ENCODE data around the gene NECTIN1. TPM values are rescaled to one million over a fixed set of nuclear protein-coding genes. Genes with fewer than 3 reads are reported as not detected.

Gene NECTIN1, protein sequence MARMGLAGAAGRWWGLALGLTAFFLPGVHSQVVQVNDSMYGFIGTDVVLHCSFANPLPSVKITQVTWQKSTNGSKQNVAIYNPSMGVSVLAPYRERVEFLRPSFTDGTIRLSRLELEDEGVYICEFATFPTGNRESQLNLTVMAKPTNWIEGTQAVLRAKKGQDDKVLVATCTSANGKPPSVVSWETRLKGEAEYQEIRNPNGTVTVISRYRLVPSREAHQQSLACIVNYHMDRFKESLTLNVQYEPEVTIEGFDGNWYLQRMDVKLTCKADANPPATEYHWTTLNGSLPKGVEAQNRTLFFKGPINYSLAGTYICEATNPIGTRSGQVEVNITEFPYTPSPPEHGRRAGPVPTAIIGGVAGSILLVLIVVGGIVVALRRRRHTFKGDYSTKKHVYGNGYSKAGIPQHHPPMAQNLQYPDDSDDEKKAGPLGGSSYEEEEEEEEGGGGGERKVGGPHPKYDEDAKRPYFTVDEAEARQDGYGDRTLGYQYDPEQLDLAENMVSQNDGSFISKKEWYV
- total RNA-seq = 20.6 TPM
- long read RNA-seq, partial matches to known transcripts = 0 of 9 reads
- long read RNA-seq, other reads (novel, unspliced or antisense) = 6 of 9 reads

DNA sequence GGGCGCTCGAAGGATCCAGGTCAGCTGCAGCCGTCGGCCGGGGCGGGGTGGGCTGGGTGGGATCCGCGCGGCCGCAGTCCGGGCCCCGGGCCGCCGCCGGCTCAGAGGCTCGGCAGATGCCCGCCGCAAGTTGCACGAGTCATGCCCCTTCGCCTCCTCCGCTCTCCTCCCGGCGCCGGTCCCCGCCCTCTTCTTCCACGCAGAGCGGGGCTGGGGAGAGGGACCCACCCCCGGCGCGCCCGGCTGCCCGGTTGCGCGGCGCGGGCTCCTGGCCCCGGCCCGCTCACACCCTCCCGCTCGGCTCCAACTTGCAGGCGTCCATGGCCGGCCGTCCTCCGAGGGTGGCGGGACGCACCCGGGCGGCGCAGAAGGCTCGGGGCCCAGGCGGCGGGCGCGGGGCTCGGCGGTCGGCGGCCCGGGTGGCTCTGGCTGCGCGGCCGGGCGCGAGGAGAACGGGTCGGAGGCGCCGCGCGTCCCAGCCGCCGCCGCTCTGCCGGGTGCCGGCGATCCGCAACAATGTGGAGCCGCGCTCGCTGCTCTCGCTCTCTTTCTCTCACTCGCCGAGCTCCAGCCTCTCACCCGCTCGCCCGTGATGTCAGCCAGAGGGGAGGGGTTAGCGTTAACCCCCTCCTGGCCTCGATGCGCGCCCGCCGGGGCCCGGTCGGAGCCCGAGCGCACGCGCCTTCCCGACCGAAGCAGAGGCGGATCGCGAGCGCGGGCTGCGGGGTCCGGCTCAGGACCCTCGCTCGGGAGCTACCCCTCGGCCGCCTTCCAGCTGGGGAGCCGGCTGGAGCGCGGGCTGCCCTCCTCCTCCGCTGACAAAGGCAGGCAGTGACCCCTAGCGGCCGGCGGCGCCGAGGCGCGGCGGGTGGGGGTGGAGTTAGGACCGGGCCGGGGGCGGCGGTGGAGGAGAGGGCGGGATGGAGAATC lies at the start of gene NECTIN1:
Gene NECTIN1 (minus strand): TSS at position 550 of the 930 bp plus-strand sequence. CDS start 647 bp downstream, outside the sequence.
- ATAC-seq (peak; percentile 93), DNase-seq (peak; percentile 94)
- intact Hi-C loops (cut with micrococcal nuclease) = no loop called here

DNA sequence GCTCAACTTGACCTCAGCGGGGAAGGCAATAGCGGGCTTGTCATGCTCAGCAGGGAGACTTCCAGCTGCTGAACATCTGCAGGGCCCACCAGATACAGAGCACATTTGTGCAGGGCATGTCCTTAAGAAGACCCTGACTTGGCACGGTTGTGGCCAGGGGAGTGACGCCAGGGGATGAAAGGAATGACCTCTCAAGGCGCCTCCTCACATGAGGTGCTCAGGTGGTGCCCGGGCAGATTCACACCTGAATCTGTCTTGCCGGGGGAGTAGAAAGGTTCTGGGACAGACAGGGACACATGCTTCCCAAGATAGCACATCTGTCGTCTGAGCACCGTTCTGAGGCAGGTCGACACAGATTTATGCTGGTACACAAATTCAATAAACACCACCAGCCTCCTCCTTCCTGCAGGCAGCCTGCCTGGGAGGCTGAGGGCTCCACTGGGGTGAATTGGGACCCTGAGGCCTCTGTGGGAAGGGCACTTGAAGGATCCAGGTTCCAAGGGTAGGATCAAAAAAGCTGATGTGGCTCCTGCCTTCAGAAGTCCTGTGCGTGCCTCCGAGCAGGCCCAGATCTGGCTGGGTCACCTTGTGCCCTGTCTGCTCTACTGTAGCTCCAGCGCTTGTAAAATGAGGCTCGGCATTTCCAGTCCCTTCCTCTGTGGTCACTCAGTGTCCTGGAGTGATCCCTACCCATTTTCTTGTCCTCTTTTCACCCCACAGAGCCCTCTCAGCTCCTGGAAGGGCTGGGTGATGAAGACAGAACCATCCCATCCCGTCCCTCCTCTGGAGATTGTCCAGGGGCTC lies 49.6 kb upstream of the NECTIN1 start:
- ATAC-seq (peak; percentile 53), DNase-seq (peak; percentile 45)
- intact Hi-C loops (cut with micrococcal nuclease) = no loop called here

DNA sequence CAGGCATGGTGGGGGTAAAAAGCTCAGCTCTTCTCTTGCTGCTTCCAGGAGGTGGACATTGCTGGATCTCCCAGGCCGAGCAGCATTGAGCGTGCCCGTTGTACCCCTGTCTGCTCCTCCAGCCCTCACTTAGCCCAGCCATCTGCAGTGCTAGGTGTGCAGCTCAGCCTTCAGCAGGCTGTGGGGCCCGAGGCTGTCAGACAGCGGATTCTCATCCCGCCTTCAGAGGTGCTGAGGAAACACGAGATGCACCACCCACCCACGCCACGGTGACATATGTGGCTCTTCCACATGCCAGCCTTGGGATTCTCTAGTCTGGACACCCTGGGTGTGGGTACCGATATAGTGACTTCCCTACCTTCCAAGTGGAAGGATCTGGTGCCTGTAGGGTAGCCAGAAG lies 48.9 kb upstream of the NECTIN1 start:
- no peak for DNase-seq
- intact Hi-C loops (cut with micrococcal nuclease) = no loop called here
- no peak for ATAC-seq

DNA sequence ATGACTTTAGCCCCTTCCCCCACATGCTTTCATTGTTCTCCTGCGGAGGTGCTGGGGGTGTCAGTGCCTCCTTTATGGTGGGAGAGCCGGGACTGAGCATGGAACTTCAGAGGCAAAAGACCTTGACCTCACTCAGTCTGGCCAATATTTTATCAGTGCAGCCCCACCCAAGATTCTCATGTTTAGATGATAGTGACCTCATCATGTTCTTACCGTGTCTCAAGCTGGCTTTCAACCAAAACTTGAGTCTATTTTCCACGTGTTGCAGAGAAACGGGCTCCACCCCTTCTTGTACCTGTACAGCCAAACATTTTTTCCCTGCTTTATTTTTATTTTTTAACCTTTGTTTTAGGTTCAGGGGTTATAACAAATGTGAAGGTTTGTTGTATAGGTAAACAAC lies 47.7 kb upstream of the NECTIN1 start:
- intact Hi-C loops (cut with micrococcal nuclease) = no loop called here
- DNase-seq = no peak
- no peak for ATAC-seq

DNA sequence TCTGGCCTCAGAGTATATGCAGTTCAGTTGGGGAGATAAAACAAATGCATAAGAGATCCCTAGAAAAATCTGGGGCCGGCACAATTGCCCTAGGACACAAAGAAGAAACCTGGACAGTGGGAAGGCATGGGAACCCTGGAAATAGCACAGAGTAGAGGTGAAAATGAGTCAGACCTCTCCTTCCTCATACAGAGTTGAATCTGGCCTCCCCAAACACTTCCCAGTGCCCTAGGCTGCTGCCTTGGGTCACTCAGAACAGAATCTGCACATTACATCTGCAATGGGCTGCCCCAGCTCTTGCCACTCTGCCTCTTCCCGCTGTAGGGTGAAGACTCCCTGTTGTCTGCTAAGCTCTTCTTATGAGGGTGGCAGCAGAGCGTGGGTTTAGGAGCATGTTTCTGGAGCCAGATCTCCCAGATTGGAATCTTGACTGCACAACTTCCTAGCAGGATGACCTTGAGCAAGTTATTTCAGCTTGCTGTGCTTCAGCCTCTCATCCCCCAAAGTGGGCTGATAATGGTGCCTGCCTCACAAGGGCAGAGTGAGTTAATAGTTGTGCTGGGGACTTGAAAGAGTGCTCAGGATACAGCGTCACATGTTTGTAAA lies 47.1 kb upstream of the NECTIN1 start:
- intact Hi-C loops (cut with micrococcal nuclease) = no loop called here
- DNase-seq = no peak
- no peak for ATAC-seq

DNA sequence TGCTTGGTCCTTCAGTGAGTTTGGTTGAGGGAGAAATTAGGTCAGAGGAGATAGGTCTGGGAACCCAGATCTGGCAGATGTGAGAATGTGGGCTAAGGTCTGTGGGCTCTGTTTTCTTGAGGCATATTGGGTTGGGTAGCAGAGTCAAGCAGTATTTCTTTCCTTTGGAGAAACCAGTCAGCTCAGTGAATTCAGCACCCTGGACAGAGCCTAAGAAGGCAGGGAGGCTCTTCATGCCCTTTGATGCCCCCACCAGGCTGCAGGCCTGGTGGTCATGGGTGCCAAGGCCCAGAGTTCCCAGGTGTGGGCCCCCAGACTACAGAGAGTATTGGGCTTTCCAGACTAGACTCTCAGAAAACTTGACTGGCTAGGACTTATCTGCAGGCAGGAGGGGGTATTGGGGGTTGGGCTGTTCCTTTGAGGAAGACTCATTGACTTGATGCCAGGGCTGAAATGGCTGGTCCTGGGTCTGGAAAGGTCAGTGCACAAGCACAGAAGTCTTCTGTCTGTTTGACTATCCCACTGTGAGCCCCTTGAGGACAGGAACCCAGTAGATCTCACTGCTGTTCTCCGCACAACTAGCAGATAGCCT lies 45.3 kb upstream of the NECTIN1 start:
- intact Hi-C loops (cut with micrococcal nuclease) = no loop called here
- DNase-seq (no peak), ATAC-seq (no peak)

DNA sequence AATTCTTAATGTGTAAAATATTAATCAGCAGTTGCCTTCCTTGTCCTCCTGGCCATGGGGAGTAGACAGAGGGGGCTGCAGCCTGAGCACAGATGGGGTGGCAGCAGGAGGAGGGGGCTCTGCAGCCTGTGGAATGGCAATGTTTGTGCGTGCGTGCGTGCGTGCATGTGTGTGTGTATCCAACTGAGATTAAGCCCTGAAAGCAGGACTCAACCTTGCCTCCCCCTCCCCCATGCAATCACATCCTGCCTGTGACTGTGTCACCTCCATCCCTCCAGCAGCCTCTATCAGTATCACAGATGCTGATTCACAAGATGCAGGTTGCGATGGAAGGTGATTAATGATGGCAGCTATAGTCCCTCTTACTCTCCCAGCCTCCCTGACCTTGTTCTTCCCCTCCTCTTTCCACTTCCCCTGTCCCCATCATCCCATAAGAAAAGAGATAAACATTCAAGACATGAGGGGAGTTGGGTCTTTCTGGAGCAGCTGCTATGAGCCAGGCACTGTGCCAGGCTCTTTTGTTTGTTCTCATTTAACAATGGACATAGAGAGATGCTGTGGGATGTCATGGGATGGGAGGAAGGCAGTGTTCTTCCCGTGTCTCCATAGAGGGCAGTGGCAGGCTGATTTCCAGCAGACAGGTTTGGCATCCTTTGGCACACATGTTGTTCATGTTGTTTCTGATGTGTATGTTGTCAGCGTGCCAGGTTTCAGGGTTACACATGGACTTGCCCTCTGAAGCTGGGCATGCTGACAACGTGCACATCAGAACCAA lies 43.8 kb upstream of the NECTIN1 start:
- intact Hi-C loops (cut with micrococcal nuclease) = no loop called here
- DNase-seq (no peak), ATAC-seq (no peak)

DNA sequence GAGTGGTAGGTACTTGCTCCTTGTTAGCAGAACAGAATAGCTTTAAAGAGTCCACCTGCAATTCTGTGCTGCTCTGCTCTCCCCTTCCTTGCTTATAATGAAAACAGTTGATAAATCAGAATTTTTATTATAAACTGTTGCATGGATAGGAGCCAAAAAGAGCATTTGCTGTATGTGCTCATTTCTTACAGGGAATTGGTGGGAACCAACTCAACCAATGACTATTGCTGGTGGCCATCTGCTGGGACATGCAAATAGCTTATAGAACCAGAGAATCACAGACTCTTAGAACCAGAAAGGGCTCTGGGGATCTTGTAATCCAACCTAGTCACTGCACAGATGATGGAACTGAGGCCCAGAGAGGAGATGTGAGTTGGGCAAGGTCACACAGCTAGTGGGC lies 43.1 kb upstream of the NECTIN1 start:
- no peak for DNase-seq
- intact Hi-C loops (cut with micrococcal nuclease) = no loop called here
- no peak for ATAC-seq

DNA sequence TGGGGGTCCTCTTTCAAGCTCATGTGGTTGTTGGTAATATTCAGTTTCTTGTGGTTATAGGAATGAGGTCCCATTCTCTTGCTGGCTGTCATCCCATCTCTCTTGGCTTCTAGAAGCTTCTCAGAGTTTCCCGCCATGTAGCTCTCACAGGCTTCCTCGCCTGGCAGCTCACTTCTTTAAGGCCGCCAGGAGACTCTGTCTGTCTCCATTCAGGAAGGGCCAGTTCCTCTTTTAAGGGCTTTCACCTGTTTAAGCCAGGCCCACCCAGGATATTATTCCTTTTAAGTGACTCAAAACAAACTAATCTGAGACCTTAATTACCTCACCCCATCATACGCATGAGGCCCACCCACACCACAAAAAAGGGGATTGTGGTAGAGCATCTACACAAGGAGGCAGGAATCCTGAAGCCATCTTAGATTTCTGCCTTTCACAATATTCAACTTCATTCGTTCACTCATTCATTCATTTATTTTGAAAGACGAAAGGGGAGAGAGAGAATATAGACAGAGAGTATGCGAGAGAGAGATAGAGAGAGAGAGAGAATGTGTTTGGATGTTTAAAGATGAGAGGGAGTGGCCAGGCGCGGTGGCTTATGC lies 42.3 kb upstream of the NECTIN1 start:
- no peak for ATAC-seq
- DNase-seq = no peak
- intact Hi-C loops (cut with micrococcal nuclease) = no loop called here

DNA sequence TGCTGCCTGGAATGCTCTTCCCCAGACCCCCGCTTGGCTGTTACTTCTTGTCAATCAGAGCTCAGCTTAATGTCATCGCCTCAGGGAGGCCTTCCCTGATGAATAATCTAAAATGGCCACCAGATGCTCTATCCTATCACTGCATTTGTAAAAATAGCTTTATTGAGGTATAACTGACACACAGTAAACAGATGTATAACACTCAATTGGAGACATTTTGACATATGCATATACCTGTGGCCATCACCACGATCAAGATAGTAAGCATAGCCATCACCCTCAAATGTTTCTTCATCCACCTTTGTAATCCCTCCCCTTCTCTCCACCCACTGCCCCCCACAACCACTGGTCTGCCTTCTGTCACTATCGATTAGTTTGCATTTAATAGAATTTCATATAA lies 36.6 kb upstream of the NECTIN1 start:
- DNase-seq (no peak), ATAC-seq (no peak)
- intact Hi-C loops (cut with micrococcal nuclease) = no loop called here

DNA sequence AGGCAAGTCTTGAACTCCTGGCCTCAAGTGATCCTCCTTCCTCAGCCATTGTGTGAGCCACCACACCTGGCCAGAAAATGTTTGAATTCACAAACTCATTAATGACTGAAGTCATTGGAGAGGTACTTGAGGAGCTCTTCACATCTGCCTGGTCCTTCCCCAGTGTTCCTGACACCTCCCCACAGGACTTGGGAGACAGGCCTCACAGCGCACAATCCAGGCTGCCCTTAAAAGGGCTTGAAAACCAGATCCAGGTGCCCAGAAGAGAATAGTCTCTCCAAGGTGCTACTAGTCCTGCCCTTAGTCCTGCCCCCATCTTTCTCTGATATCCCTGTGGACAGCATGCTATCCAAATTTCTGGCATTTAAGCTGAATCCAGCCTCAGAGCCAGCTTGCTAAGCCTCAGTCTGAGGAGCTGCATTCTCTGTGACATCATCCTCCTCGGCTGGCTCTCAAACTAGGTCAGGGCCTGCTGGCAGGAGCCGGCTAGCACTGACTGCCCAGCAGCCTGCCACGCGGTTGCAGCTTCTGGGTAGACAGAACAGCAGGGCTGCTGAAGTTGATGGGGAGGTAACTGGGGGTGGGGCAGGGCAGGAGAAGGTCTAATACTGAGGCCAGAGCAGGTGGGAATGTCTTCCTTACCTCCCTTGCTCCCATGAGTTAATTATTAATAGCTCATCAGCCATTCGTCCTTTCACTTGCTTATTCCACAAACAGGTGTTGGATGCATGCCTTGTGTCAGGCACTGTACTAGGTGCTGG lies 35.3 kb upstream of the NECTIN1 start:
- intact Hi-C loops (cut with micrococcal nuclease) = no loop called here
- DNase-seq = peak; percentile 70

DNA sequence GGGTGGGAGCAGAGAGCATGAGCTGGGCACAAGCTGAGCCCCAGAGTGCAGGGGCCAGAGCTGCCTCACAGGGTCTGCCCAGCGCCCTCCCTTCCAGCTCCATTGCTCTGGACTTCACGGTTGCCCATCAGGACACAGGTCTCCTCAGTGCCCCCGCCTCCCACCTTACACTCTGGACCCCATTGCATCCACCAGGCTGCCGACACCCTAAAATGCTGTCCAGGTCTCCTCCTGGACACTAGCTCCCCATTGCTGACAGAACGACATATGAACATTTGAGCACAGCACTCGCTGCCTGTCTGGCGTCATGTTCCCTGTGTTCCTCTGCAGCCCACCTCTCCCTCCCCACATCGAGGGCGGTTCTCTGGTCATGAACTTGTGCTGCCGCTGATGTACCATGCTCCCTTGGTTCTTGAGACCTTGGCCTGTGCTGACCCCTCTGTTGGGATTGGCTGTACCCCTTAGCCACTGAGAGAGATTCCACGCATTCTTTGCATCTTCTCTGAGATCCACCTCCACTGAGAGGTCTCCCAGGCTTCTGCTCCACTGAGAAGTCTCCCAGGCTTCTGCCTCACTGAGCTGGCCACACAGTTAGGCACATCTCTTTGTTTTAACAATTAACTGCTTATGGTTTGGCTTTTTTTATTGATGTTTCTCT lies 34.2 kb upstream of the NECTIN1 start:
- intact Hi-C loops (cut with micrococcal nuclease) = no loop called here
- DNase-seq (no peak), ATAC-seq (no peak)

More for the DNA sequence above, 35.3 kb upstream of the NECTIN1 start:
- ATAC-seq = peak; percentile 98

DNA sequence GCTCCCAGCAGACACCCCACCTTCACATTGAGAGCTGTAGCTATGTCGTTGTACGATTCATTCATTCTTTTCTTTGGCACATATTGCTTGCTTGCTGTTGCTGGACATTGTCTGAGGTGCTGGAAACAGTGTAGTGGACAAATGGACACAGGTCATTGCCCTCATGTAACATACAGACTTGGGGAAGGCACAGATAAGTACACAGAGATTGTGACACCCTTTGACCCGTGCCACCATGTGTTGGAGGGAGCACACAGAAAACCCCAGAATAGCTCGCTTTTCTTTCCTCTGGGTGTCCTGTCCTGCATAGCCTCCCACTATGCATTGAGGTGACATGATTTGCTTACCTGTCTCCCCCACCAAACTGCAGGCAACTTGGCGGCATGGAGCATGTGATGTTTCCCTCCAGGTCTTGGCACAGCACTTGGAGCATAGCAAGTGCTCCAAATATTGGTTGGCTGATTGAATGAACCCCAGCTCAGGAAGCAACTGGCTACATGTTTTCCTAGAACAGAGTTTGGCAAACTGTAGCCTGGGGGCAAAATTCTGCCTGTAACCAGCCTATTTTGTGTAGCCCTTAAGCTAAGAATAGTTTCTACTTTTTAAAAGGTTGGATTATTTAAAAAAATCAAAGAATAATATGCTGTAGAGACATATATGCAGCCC lies 30.9 kb upstream of the NECTIN1 start:
- intact Hi-C loops (cut with micrococcal nuclease) = no loop called here
- ATAC-seq (no peak), DNase-seq (no peak)

DNA sequence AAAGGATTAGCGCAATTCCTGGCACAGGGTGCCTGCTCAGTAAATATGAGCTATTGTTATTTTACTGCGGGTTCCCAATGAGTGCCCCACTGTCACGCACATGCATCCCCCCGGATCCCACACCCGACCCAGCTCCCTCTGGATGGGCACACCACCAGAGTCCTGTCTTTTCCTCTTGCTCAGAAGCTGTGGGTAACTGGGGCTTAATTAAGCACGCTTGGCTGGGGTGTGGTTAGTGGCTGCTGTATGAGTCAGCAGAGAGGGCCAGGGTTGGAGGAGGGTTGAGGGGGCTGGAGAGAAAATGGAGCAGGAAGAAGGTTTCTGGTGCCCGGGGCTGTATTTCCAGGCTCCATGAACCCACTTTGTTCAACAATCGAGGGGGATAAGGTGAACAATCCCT lies 30.3 kb upstream of the NECTIN1 start:
- no peak for ATAC-seq
- intact Hi-C loops (cut with micrococcal nuclease) = no loop called here
- DNase-seq = no peak

DNA sequence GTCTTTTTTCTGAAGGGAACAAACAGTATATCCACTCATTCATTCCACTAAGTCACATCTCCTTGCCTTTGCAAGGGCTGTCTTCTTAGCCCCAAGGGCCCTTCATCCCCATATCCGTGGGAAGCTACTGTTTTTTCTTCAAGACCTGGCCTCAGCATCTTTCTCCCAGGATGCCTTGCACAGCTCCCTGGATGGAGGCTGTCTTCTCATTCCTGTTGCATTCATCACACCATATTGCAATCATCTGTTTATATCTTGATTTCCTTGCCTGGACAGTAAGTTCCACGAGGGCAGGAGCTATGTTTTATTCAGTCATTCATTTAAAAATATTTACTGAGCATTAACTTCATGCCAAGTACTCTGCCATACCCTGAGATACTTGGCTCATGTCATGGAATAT lies 29.3 kb upstream of the NECTIN1 start:
- intact Hi-C loops (cut with micrococcal nuclease) = no loop called here
- DNase-seq = no peak
- no peak for ATAC-seq

DNA sequence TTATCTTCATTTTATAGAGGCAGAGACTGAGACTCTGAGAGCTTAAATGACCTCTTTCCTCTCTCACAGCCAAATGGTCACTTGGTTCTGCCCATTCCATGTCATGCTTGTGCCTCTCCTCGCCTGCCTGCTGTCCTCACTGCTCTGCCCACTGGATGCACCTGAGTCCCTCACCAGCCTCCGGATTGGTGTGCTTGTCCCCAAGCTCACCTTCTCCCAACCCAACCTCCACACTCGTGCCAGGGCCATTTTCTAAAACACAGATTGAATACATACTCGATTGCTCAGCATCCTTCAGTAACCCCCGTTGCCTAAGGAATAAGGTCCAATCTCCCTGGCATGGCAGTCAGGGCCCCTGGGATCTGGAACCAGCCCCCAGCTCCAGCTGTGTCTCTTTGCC lies 28.4 kb upstream of the NECTIN1 start:
- intact Hi-C loops (cut with micrococcal nuclease) = no loop called here
- ATAC-seq = no peak
- DNase-seq = no peak

All from left ventricle myocardium superior (tissue), 1 donor.